ENCODE measurements around the gene TTC1.

DNA sequence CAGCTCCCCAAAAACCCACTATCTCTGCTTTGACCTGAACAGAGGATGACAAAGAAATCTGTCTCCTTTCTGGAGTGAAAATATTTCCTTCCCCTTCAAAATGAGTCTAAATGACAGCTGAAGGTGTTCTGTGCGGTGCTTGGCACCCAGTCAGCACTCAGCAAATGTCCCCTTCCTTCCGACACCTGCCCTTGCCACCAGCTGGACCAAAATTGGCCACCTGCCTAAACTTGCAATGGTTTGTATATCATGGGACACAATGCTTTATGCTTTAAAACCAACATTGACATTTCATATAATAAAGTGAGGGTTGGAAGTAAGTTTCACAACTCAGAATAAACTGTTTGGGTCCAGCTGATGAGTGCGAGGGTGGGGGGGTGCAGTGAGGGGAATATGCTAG, 7.5 kb upstream of the TTC1 start:
- no peak for TF ChIP-seq TAF1 (IDR thresholded peaks at IDR 0.05; ENCODE audit: low read depth)
- no peak for TF ChIP-seq FOXM1 (IDR thresholded peaks at IDR 0.05; ENCODE audit: borderline replicate concordance, low read depth)
- TF ChIP-seq, protein P1, sequence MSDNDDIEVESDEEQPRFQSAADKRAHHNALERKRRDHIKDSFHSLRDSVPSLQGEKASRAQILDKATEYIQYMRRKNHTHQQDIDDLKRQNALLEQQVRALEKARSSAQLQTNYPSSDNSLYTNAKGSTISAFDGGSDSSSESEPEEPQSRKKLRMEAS (IDR thresholded peaks at IDR 0.05): no peak
